Activated B cell treated with CpG ODN at 0.5 μM for 24 hours (primary cell): ENCODE data around the gene NRXN3. TPM values are rescaled to one million over a fixed set of nuclear protein-coding genes. Genes with fewer than 3 reads are reported as not detected.

ENCODE experiments used
- ATAC-seq: fragments of 200-7000 bp; cut with Tn5 transposase; one replicate; pipeline ENCODE4 v1.10.0; 2021; ENCODE audit warnings: low read depth, mild to moderate bottlenecking, moderate library complexity
- CTCF ChIA-PET: fragments of 350-600 bp; sonication (Branson Sonifier 250); formaldehyde crosslinking; loops from one replicate; lab custom pipeline; 2021; ENCODE audit warnings: antibody characterized with exemption; lab: Charles Lee
- POLR2A ChIA-PET: fragments of 350-600 bp; sonication (Branson Sonifier 250); formaldehyde crosslinking; loops from one replicate; lab custom pipeline; 2021; ENCODE audit warnings: antibody characterized with exemption; lab: Charles Lee
- DNase-seq: peaks from one replicate; pipeline ENCODE4 v3.0.0; 2022
- H3K27ac Mint-ChIP-seq: one replicate; pipeline ENCODE4 v1.8.0; 2020; ENCODE audit warnings: mixed read lengths
- H3K27me3 Mint-ChIP-seq: one replicate; pipeline ENCODE4 v1.8.0; 2021; ENCODE audit warnings: mixed read lengths
- H3K36me3 Mint-ChIP-seq: one replicate; pipeline ENCODE4 v1.8.0; 2021; ENCODE audit warnings: low read depth, mixed read lengths
- H3K4me1 Mint-ChIP-seq: one replicate; pipeline ENCODE4 v1.8.0; 2021; ENCODE audit warnings: mixed read lengths
- H3K4me3 Mint-ChIP-seq: one replicate; pipeline ENCODE4 v1.8.0; 2020; ENCODE audit warnings: mild to moderate bottlenecking, mixed read lengths
- H3K9me3 Mint-ChIP-seq: one replicate; pipeline ENCODE4 v1.8.0; 2020; ENCODE audit warnings: mixed read lengths
- intact Hi-C: fragments of 100-400 bp; cut with micrococcal nuclease; formaldehyde crosslinking; loops from one replicate; pipeline ENCODE4 v1.15.1; 2024
- total RNA-seq: library from RNA; stranded (reverse); gene quantifications from 2 replicates; pipeline ENCODE4 v1.2.3, GENCODE V29; 2022
- TF ChIP-seq, protein P1 (sequence below): fragments of 200-600 bp; IDR thresholded peaks from one replicate; pipeline ENCODE4 v1.8.0; 2022; ENCODE audit warnings: antibody characterized with exemption, mild to moderate bottlenecking

The NRXN3 gene
- total RNA-seq, 1 donor from 2014 or later = not detected

DNA sequence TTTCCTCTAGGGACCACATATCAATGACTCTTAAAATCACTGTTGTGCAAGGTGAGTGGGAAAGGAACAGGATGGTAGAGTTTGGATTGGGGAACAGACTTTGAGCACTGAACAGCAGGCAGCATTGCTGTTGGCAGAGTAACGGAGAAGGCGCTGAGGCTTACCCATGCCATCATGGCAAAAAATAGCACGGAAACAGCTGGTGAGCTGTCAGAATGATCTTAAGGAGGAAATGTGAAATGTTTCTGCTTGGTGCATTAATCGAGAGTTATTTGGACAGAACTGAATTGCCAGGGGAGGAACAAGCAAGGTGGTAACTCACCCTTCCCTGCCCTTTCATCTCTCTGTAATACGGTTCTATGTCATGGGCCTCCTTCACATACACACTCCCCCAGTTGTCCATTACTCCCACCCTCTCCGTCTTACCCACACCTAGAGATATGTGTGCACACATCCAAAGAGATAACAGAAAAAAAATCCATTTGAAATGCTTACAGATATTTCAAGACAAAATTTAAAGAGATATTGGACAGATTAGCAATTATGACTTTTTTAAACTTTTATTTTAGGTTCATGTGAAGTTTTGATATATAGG is 1468.6 kb downstream of the NRXN3 start:
- ChIA-PET CTCF (no interaction called here), POLR2A (no interaction called here)
- Mint-ChIP-seq H3K27ac (no peak overlapping the region), H3K4me1 (no peaks in the 10 kb centered on the region), H3K27me3 (no peaks in the 10 kb centered on the region), H3K36me3 (no peaks in the 10 kb centered on the region), H3K4me3 (no peak overlapping the region), H3K9me3 (peaks cover 6% of the 10 kb centered on the region)
- DNase-seq = no peak
- intact Hi-C loops = loop anchor here (1.0 kb wide), 1 partner anchor 11 kb away; no protein-coding TSS in a partner anchor
- TF ChIP-seq, protein P1, sequence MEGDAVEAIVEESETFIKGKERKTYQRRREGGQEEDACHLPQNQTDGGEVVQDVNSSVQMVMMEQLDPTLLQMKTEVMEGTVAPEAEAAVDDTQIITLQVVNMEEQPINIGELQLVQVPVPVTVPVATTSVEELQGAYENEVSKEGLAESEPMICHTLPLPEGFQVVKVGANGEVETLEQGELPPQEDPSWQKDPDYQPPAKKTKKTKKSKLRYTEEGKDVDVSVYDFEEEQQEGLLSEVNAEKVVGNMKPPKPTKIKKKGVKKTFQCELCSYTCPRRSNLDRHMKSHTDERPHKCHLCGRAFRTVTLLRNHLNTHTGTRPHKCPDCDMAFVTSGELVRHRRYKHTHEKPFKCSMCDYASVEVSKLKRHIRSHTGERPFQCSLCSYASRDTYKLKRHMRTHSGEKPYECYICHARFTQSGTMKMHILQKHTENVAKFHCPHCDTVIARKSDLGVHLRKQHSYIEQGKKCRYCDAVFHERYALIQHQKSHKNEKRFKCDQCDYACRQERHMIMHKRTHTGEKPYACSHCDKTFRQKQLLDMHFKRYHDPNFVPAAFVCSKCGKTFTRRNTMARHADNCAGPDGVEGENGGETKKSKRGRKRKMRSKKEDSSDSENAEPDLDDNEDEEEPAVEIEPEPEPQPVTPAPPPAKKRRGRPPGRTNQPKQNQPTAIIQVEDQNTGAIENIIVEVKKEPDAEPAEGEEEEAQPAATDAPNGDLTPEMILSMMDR = no peak
- no peak for ATAC-seq

DNA sequence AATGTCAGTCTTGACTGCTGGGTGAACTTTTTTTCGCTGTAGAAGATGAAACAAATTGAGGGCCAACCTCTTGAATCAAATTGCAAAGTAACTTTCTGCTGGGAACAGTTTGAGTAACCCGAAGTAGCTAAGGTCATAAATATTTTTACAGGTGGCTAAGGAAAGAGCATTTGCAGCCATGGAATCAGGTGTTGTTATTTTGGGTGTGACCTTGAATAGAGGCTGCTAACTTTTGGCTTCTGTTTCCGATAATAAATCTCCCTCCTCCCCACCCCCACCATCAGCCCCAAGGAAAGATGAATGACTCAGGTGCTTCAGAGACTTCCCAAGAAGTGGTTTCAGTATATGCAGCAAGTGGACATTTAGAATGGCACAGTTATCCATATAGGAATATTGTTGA is 1469.4 kb downstream of the NRXN3 start:
- no peaks in the 10 kb centered on the region for H3K4me1 Mint-ChIP-seq
- ATAC-seq (no peak), DNase-seq (no peak)
- no peak overlapping the region for H3K4me3 Mint-ChIP-seq
- intact Hi-C loops = loop anchor here (1.0 kb wide), 1 partner anchor 10 kb away; no protein-coding TSS in a partner anchor
- H3K27ac Mint-ChIP-seq = no peak overlapping the region
- ChIA-PET POLR2A (no interaction called here), CTCF (no interaction called here)
- no peaks in the 10 kb centered on the region for H3K36me3 Mint-ChIP-seq
- H3K27me3 Mint-ChIP-seq = no peaks in the 10 kb centered on the region
- peaks cover 6% of the 10 kb centered on the region for H3K9me3 Mint-ChIP-seq
- TF ChIP-seq, protein P1 = no peak

DNA sequence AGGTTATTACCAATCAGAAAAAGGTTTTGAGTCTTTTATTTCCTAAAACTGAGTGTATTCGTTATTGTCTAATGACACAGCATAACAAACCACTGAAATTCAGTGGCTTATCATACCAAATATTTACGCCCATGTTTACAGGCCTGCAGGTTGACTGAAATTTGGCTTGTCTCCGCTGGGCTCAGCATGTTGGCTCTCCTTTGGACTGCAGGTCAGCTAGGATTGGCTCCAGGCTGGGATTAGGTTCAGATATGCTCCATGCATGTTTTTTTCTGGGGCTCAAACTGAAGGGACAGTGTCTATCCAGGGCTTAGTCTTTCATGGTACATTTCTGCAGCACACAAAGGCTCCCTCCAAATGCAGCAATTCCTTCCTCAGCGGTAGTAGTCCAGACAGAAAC is 1471.2 kb downstream of the NRXN3 start:
- Mint-ChIP-seq H3K27me3 (no peaks in the 10 kb centered on the region), H3K4me3 (no peak overlapping the region), H3K9me3 (peaks cover 6% of the 10 kb centered on the region), H3K4me1 (no peaks in the 10 kb centered on the region), H3K27ac (no peak overlapping the region), H3K36me3 (no peaks in the 10 kb centered on the region)
- TF ChIP-seq, protein P1 = no peak
- CTCF ChIA-PET = no interaction called here
- ATAC-seq (no peak), DNase-seq (no peak)
- intact Hi-C loops = no loop called here
- POLR2A ChIA-PET = no interaction called here

DNA sequence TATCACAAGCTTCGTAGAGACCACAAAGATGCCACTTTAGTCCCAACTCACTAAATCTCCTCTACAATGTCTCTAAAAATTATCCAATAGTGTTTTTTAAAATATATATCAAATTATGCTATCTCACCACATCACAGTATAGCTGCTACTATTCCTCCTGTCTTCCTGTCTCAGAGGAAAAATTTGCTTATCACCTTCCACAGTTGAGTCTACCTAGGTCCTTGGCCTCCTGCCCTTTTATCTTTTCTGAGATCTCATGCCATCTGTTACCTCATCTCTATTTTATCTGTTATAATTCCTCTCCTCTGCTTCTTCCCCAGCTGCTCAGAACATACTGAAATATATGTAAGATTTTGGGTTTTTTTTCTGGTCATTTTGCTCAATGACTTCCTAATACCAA is 1473.0 kb downstream of the NRXN3 start:
- H3K4me1 Mint-ChIP-seq = no peaks in the 10 kb centered on the region
- peaks cover 3% of the 10 kb centered on the region for H3K9me3 Mint-ChIP-seq
- TF ChIP-seq, protein P1 = no peak
- POLR2A ChIA-PET = no interaction called here
- H3K36me3 Mint-ChIP-seq = no peaks in the 10 kb centered on the region
- no peak for DNase-seq
- intact Hi-C loops = no loop called here
- no peak for ATAC-seq
- H3K4me3 Mint-ChIP-seq = no peak overlapping the region
- CTCF ChIA-PET = no interaction called here
- no peak overlapping the region for H3K27ac Mint-ChIP-seq
- H3K27me3 Mint-ChIP-seq = no peaks in the 10 kb centered on the region

- Mint-ChIP-seq H3K36me3 (no peaks in the 10 kb centered on the region), H3K4me1 (no peaks in the 10 kb centered on the region), H3K9me3 (peaks cover 5% of the 10 kb centered on the region), H3K4me3 (no peak overlapping the region), H3K27ac (no peak overlapping the region), H3K27me3 (no peaks in the 10 kb centered on the region)
- ChIA-PET POLR2A (no interaction called here), CTCF (no interaction called here)
- intact Hi-C loops = no loop called here
- DNase-seq = no peak
- TF ChIP-seq, protein P1 = no peak
- ATAC-seq = no peak
Observed at GRCh38 chr14:79645753-79646362, 1475.7 kb downstream of the NRXN3 start.
